HEK293 (cell line): ENCODE data around the gene LCN2.

ENCODE experiments used
- CTCF ChIA-PET: fragments of 350-600 bp; formaldehyde crosslinking; extraction: SDS; loops from one replicate; lab custom pipeline; 2021; ENCODE audit warnings: antibody characterized with exemption; lab: Yijun Ruan, JAX
- POLR2A ChIA-PET: fragments of 300-600 bp; formaldehyde crosslinking; extraction: SDS; loops from one replicate; lab custom pipeline; 2020; ENCODE audit warnings: antibody characterized with exemption, inconsistent platforms; lab: Yijun Ruan, JAX
- H3K27ac ChIP-seq: fragments of 200-500 bp; sonication (Bioruptor generic); 2 replicates; pipeline ENCODE4 v1.5.1; 2014; ENCODE audit warnings: low read depth, low read length, control low read depth, inconsistent platforms; ENCODE audit errors: extremely low read depth
- H3K36me3 ChIP-seq, 2 experiments: fragments of 200-500 bp in 1 of 2; sonication (Bioruptor generic) in 1 of 2; 1 replicate in 1 of 2; 2 replicates in 1 of 2; pipeline ENCODE4 v1.5.1; 2014 to 2017; ENCODE audit warnings: inconsistent platforms in 2 of 2, low read length in 2 of 2; ENCODE audit not compliant: control insufficient read depth in 2 of 2, insufficient read depth in 1 of 2
- H3K4me1 ChIP-seq: fragments of 200-500 bp; sonication (Bioruptor generic); 2 replicates; pipeline ENCODE4 v1.5.1; 2014; ENCODE audit warnings: mild to moderate bottlenecking, low read length, inconsistent platforms; ENCODE audit not compliant: control insufficient read depth, insufficient read depth
- H3K4me3 ChIP-seq: 2 replicates; pipeline ENCODE4 v1.5.1; 2011; ENCODE audit warnings: low read depth, mild to moderate bottlenecking, control low read depth, low read length, moderate library complexity
- H3K9me3 ChIP-seq: fragments of 200-500 bp; sonication (Bioruptor generic); 2 replicates; pipeline ENCODE4 v1.5.1; 2014; ENCODE audit warnings: low read depth, low read length, inconsistent platforms; ENCODE audit not compliant: control insufficient read depth, insufficient read depth
- HOXD13 ChIP-seq: sonication (generic); formaldehyde crosslinking; IDR thresholded peaks from 2 replicates; pipeline ENCODE4 v1.8.0; 2022; ENCODE audit warnings: missing genetic modification reagents, borderline replicate concordance
- KLF7 ChIP-seq: fragments of 450-650 bp; formaldehyde crosslinking; IDR thresholded peaks from 2 replicates; pipeline ENCODE4 v1.5.1; 2016; ENCODE audit warnings: missing biosample characterization, missing genetic modification characterization, borderline replicate concordance
- MYNN ChIP-seq: fragments of 450-650 bp; formaldehyde crosslinking; IDR thresholded peaks from 2 replicates; pipeline ENCODE4 v1.5.1; 2016; ENCODE audit warnings: missing biosample characterization, missing genetic modification characterization, borderline replicate concordance
- SETDB1 ChIP-seq: IDR thresholded peaks from one replicate; pipeline ENCODE4 v1.6.1; 2017; ENCODE audit warnings: mild to moderate bottlenecking, low read length, moderate library complexity, mixed read lengths; ENCODE audit not compliant: insufficient read length
- SP2 ChIP-seq: fragments of 450-650 bp; formaldehyde crosslinking; IDR thresholded peaks from 2 replicates; pipeline ENCODE4 v1.5.1; 2016; ENCODE audit warnings: missing biosample characterization, missing genetic modification characterization
- SP3 ChIP-seq: fragments of 450-650 bp; formaldehyde crosslinking; IDR thresholded peaks from 2 replicates; pipeline ENCODE4 v1.5.1; 2016; ENCODE audit warnings: missing biosample characterization, missing genetic modification characterization
- ZBTB20 ChIP-seq: fragments of 450-650 bp; formaldehyde crosslinking; IDR thresholded peaks from 2 replicates; pipeline ENCODE4 v1.5.1; 2016; ENCODE audit warnings: missing biosample characterization, missing genetic modification characterization
- ZBTB21 ChIP-seq: fragments of 450-650 bp; formaldehyde crosslinking; IDR thresholded peaks from 2 replicates; pipeline ENCODE4 v1.5.1; 2017; ENCODE audit warnings: missing biosample characterization, missing genetic modification characterization
- ZNF121 ChIP-seq: fragments of 450-650 bp; formaldehyde crosslinking; IDR thresholded peaks from 2 replicates; pipeline ENCODE4 v1.5.1; 2016; ENCODE audit warnings: missing biosample characterization, missing genetic modification characterization
- ZNF202 ChIP-seq: fragments of 450-650 bp; formaldehyde crosslinking; IDR thresholded peaks from 2 replicates; pipeline ENCODE4 v1.5.1; 2016; ENCODE audit warnings: missing biosample characterization, missing genetic modification characterization, borderline replicate concordance
- ZNF548 ChIP-seq: fragments of 450-650 bp; formaldehyde crosslinking; IDR thresholded peaks from 2 replicates; pipeline ENCODE4 v1.5.1; 2016; ENCODE audit warnings: missing biosample characterization, missing genetic modification characterization
- ZNF555 ChIP-seq: fragments of 450-650 bp; formaldehyde crosslinking; conservative IDR thresholded peaks from 2 replicates; pipeline ENCODE4 v1.5.1; 2017; ENCODE audit warnings: missing biosample characterization, mild to moderate bottlenecking, missing genetic modification characterization, inconsistent platforms
- ZNF623 ChIP-seq: fragments of 450-650 bp; formaldehyde crosslinking; IDR thresholded peaks from 2 replicates; pipeline ENCODE4 v1.5.1; 2016; ENCODE audit warnings: missing biosample characterization, missing genetic modification characterization
- ZNF660 ChIP-seq: fragments of 450-650 bp; IDR thresholded peaks from 2 replicates; pipeline ENCODE4 v1.5.1; 2018; ENCODE audit warnings: missing biosample characterization, mild to moderate bottlenecking, missing genetic modification characterization
- ZNF677 ChIP-seq: fragments of 450-650 bp; IDR thresholded peaks from 2 replicates; pipeline ENCODE4 v1.5.0; 2018; ENCODE audit warnings: missing biosample characterization, mild to moderate bottlenecking, missing genetic modification characterization, moderate library complexity
- ZSCAN30 ChIP-seq: fragments of 450-650 bp; IDR thresholded peaks from 2 replicates; pipeline ENCODE4 v1.5.1; 2018; ENCODE audit warnings: missing biosample characterization, mild to moderate bottlenecking, missing genetic modification characterization, moderate library complexity
- TF ChIP-seq, protein P1 (sequence below): fragments of 450-650 bp; formaldehyde crosslinking; IDR thresholded peaks from 2 replicates; pipeline ENCODE4 v1.5.1; 2016; ENCODE audit warnings: missing biosample characterization, missing genetic modification characterization
- TF ChIP-seq, protein P2 (sequence below): fragments of 450-650 bp; formaldehyde crosslinking; conservative IDR thresholded peaks from 2 replicates; pipeline ENCODE4 v1.5.1; 2016; ENCODE audit warnings: low read depth, missing biosample characterization, missing genetic modification characterization
- TF ChIP-seq, protein P3 (sequence below): fragments of 450-650 bp; formaldehyde crosslinking; optimal IDR thresholded peaks from 2 replicates; pipeline ENCODE3; 2016; ENCODE audit warnings: missing biosample characterization, mild to moderate bottlenecking, missing genetic modification characterization
- TF ChIP-seq, protein P4 (sequence below): fragments of 450-650 bp; formaldehyde crosslinking; IDR thresholded peaks from 2 replicates; pipeline ENCODE4 v1.5.1; 2016; ENCODE audit warnings: missing biosample characterization, missing genetic modification characterization

The LCN2 gene

DNA sequence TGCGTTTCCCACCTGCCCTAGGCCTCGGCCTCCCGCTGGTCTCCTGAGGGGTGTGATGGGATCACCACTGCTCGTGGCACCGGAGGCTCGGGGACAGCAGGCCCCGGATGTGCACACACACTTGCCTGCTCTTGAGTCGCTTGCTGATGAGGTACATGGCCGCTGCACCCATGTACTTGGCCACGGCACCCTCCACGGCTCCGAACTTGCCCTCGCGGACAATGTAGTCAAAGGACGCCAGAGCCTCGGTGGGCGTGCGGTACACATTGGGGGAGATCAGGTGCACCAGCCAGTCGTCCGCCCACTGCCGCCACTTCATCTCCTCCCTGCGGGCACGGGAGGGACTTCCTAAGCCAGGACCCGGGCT lies 26.5 kb upstream of the LCN2 start (continued):
- TF ChIP-seq, protein P1, sequence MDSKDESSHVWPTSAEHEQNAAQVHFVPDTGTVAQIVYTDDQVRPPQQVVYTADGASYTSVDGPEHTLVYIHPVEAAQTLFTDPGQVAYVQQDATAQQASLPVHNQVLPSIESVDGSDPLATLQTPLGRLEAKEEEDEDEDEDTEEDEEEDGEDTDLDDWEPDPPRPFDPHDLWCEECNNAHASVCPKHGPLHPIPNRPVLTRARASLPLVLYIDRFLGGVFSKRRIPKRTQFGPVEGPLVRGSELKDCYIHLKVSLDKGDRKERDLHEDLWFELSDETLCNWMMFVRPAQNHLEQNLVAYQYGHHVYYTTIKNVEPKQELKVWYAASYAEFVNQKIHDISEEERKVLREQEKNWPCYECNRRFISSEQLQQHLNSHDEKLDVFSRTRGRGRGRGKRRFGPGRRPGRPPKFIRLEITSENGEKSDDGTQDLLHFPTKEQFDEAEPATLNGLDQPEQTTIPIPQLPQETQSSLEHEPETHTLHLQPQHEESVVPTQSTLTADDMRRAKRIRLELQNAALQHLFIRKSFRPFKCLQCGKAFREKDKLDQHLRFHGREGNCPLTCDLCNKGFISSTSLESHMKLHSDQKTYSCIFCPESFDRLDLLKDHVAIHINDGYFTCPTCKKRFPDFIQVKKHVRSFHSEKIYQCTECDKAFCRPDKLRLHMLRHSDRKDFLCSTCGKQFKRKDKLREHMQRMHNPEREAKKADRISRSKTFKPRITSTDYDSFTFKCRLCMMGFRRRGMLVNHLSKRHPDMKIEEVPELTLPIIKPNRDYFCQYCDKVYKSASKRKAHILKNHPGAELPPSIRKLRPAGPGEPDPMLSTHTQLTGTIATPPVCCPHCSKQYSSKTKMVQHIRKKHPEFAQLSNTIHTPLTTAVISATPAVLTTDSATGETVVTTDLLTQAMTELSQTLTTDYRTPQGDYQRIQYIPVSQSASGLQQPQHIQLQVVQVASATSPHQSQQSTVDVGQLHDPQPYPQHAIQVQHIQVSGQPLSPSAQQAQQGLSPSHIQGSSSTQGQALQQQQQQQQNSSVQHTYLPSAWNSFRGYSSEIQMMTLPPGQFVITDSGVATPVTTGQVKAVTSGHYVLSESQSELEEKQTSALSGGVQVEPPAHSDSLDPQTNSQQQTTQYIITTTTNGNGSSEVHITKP (tag by site-specific recombination), result no peak
- TF ChIP-seq HOXD13 (CRISPR knock-in tag) (no peak), ZNF660 (no peak), ZNF202 (tag by site-specific recombination) (no peak), KLF7 (tag by site-specific recombination) (no peak), ZNF555 (tag by site-specific recombination) (no peak)
- TF ChIP-seq, protein P2, sequence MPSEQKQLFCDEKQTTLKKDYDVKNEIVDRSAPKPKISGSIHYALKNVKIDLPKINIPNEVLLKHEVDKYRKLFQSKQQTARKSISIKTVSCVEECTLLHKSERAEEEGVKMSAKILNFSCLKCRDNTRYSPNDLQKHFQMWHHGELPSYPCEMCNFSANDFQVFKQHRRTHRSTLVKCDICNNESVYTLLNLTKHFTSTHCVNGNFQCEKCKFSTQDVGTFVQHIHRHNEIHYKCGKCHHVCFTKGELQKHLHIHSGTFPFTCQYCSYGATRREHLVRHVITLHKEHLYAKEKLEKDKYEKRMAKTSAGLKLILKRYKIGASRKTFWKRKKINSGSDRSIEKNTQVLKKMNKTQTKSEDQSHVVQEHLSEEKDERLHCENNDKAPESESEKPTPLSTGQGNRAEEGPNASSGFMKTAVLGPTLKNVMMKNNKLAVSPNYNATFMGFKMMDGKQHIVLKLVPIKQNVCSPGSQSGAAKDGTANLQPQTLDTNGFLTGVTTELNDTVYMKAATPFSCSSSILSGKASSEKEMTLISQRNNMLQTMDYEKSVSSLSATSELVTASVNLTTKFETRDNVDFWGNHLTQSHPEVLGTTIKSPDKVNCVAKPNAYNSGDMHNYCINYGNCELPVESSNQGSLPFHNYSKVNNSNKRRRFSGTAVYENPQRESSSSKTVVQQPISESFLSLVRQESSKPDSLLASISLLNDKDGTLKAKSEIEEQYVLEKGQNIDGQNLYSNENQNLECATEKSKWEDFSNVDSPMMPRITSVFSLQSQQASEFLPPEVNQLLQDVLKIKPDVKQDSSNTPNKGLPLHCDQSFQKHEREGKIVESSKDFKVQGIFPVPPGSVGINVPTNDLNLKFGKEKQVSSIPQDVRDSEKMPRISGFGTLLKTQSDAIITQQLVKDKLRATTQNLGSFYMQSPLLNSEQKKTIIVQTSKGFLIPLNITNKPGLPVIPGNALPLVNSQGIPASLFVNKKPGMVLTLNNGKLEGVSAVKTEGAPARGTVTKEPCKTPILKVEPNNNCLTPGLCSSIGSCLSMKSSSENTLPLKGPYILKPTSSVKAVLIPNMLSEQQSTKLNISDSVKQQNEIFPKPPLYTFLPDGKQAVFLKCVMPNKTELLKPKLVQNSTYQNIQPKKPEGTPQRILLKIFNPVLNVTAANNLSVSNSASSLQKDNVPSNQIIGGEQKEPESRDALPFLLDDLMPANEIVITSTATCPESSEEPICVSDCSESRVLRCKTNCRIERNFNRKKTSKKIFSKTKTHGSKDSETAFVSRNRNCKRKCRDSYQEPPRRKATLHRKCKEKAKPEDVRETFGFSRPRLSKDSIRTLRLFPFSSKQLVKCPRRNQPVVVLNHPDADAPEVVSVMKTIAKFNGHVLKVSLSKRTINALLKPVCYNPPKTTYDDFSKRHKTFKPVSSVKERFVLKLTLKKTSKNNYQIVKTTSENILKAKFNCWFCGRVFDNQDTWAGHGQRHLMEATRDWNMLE (tag by site-specific recombination), result no peak

DNA sequence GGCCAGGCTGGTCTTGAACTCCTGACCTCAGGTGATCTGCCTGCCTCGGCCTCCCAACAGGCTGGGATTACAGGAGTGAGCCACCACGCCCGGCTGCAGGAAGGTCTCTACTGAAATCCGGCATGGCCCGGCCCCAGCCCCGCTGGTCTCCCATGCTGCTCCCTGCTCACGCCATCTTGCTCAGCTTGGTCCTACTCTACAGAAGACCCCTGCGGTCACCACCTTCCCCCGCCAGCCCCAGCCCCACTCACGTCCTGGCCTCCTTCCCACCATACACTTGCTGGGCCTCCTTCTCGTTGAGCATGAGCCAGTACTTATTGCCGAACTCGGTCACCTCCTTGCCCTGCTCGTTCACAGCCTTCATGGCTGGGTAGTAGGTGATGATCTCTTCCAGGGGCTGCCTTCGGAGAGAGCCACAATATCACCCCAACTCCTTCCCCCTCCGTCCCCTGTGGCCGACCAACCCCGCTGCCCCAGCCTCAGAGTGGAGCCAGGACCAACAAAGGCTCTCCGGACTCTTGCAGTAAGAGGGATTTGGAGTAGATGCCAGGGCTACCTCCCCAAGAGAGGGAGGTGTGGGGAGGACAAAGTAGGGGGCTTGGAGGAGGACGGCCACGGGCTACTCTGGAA lies 25.7 kb upstream of the LCN2 start:
- POLR2A ChIA-PET, result no interaction called here
- H3K27ac ChIP-seq, result no peak overlapping the region
- TF ChIP-seq ZNF121 (tag by site-specific recombination) (no peak), ZSCAN30 (tag by site-specific recombination) (no peak), ZNF623 (tag by site-specific recombination) (no peak), SETDB1 (no peak), MYNN (tag by site-specific recombination) (no peak), SP2 (tag by site-specific recombination) (no peak), ZNF677 (tag by site-specific recombination) (no peak), ZBTB21 (tag by site-specific recombination) (no peak), ZBTB20 (tag by site-specific recombination) (no peak), SP3 (no peak), ZNF548 (tag by site-specific recombination) (no peak)
- TF ChIP-seq, protein P3, sequence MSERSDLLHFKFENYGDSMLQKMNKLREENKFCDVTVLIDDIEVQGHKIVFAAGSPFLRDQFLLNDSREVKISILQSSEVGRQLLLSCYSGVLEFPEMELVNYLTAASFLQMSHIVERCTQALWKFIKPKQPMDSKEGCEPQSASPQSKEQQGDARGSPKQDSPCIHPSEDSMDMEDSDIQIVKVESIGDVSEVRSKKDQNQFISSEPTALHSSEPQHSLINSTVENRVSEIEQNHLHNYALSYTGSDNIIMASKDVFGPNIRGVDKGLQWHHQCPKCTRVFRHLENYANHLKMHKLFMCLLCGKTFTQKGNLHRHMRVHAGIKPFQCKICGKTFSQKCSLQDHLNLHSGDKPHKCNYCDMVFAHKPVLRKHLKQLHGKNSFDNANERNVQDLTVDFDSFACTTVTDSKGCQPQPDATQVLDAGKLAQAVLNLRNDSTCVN (tag by site-specific recombination), result no peak
- TF ChIP-seq, protein P1 (tag by site-specific recombination), result no peak
- TF ChIP-seq, protein P4, sequence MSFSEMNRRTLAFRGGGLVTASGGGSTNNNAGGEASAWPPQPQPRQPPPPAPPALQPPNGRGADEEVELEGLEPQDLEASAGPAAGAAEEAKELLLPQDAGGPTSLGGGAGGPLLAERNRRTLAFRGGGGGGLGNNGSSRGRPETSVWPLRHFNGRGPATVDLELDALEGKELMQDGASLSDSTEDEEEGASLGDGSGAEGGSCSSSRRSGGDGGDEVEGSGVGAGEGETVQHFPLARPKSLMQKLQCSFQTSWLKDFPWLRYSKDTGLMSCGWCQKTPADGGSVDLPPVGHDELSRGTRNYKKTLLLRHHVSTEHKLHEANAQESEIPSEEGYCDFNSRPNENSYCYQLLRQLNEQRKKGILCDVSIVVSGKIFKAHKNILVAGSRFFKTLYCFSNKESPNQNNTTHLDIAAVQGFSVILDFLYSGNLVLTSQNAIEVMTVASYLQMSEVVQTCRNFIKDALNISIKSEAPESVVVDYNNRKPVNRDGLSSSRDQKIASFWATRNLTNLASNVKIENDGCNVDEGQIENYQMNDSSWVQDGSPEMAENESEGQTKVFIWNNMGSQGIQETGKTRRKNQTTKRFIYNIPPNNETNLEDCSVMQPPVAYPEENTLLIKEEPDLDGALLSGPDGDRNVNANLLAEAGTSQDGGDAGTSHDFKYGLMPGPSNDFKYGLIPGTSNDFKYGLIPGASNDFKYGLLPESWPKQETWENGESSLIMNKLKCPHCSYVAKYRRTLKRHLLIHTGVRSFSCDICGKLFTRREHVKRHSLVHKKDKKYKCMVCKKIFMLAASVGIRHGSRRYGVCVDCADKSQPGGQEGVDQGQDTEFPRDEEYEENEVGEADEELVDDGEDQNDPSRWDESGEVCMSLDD, result no peak
- TF ChIP-seq, all 188 proteins: peak for 0
- Histone ChIP-seq H3K36me3 (peaks cover 0 to 56% of the 10 kb centered on the region in 2 experiments; a peak in 2 of 3 replicates), H3K4me3 (no peak overlapping the region), H3K9me3 (no peaks in the 10 kb centered on the region), H3K4me1 (no peaks in the 10 kb centered on the region)
- CTCF ChIA-PET, result interaction anchor here (0.5 to 2.7 kb wide), 4 partner anchors 10 to 829 kb away, joined by 3 to 19 read pairs (median 4); no protein-coding TSS in a partner anchor
